HG02973 (cell line): ENCODE measurements around the gene SH3RF1.
A peak's percentile ranks its signal among the peaks of the same experiment; 100 is the strongest.

ENCODE experiments used
- ATAC-seq: cut with Tn5 transposase; IDR thresholded peaks from one replicate; pipeline ENCODE4 v1.9.1; 2021; ENCODE audit warnings: moderate library complexity; ENCODE audit not compliant: unreplicated experiment

SH3RF1 gene

DNA sequence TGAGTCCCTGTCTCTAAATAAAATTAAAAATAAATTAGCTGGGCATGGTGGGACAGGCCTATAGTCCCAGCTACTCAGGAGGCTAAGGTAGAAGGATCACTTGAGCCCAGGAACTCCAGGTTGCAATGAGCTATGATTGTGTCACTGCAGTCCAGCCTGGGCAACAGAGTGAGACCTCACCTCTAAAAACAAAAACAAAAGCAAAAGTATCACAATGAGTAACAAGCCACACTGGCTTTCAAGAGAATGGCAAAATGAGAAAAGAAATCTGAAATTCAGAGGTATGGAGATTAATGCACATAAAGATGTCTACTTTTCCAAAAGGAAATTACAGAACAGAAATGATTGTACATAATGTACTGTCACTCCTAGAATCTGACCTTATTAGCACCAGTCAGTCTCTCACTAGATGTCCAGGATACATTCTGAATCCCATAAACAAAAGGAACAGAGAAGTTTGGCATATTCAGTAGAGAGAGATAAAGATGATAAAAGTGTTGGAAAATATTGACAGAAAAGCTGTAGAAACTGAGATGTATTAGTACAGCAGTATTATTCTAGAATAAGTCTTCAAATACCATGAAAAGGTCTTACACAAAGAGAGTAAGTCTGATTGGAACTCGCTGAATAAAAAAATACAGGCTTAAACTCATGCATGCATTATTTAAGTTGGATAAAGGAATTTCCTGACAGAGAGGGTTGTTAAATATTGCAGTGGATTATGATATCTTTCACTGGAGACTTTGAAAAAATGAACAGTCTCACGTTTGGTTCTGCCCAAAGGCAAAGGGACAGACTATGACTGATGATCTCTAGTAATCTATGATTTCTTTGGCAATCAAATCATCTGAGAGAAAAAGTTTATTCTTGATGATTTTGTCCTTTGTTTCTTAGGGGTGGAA, 102.5 kb downstream of the SH3RF1 start:
- peak; percentile 96 for ATAC-seq

DNA sequence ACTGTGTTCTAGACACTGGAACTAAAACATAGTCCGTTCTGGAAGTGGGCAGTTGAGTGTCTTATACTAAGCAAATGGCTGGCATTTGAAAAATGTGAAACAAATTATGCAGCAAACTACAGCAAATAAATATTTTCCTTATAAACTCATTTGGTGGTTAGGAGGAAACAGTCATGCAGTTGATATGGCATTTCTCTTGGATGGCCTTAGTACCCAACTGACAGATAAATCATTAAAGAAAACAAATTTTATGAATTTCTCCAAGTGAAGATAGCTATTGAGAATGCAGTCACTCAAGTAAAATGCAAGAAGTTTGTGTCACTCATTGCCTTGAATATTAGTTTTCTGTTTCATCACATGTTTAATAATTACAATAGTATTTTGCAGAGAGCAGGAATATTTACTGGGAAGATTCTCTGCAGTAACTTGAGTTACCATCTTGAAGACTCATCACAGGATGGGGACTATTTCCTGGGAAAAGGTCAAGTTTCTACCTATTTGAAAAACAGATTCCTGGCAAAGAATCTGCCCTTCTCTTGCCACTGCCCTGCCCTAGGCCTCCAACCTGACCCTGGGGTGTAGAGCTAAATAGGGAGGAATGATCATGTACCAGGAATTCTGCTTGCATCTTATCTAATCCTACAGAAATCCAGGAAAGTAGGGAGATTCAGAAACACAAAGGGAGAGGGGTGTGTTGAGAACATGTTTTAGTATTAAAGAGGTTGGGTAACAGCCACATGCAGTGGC, 105.9 kb downstream of the SH3RF1 start:
- ATAC-seq: no peak

GRCh38 chr4:169163947-169164668, 106.6 kb downstream of the SH3RF1 start:
- ATAC-seq: no peak

GRCh38 chr4:169163495-169163894, 107.3 kb downstream of the SH3RF1 start:
- ATAC-seq: no peak

- ATAC-seq: no peak
Observed at GRCh38 chr4:169160825-169161224, 109.9 kb downstream of the SH3RF1 start.

- ATAC-seq: no peak
Observed at GRCh38 chr4:169159624-169160171, 111.1 kb downstream of the SH3RF1 start.

DNA sequence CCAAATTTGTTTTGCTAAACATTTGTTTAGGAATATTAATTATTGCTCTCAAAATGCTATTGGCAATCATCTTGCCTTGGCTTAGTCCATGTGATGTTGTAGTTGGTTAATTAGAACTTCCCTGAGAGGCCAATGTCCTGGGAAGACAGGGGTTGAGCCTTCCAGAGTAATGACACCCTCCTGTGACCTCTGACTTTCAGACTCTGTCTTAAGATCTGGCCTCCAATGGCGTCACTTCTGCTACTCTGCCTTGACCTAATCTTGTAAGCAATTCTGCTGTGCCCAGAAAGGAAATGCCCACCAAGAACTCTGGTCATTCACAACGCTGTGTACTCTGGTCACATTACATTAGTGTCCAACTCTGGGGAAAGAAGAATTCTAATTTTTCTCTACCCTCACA, 111.9 kb downstream of the SH3RF1 start:
- ATAC-seq: no peak

GRCh38 chr4:169158046-169158445, 112.7 kb downstream of the SH3RF1 start:
- no peak for ATAC-seq

GRCh38 chr4:169156392-169156791, 114.4 kb downstream of the SH3RF1 start:
- ATAC-seq: no peak

DNA sequence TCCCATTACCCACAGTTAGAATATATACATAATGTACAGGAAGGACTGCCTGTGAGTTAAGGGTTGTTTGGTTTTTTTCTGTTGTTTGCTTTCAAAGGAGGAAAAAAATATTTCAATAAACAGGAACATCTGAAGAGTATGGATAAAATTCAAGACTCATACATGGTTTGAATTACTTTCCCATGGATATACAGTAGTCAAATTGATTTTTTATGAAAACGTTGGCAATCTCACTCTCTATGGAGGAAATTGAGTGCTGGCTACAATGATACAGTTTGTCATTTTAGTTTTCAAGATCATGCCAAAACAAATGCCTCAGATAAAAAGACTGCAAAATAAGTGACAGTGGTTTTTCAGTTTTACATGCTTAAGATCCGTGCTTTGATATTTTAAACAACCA, 116.6 kb downstream of the SH3RF1 start:
- ATAC-seq: no peak

DNA sequence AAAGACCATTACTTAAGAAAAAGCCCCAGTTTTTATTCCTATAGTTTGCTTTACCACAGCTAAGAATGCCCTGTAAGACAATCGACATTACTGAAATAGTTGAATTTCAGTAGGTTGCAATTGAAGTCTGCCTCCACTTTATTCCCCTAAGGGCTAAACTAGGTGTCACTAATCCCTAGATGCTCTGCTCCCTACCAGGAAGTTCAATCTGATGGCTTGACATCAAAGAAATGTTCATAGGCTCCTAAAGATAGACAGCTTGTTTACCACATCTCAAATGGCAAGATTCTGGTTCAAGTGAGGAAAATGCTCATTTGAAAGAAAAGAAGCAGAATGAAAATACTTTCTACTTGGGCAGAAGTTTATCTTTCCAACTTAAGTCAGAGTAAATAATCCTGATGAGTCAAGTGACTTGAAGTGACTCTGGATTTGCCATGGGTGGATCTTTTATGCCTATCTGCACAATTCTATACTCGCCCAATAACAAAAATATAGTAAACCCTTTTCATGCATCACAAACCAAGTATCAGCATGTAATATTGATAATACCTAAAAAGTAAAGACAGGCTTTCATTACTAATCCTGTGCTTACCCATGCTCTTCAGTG, 117.2 kb downstream of the SH3RF1 start:
- no peak for ATAC-seq

GRCh38 chr4:169152899-169153298, 117.9 kb downstream of the SH3RF1 start:
- no peak for ATAC-seq

DNA sequence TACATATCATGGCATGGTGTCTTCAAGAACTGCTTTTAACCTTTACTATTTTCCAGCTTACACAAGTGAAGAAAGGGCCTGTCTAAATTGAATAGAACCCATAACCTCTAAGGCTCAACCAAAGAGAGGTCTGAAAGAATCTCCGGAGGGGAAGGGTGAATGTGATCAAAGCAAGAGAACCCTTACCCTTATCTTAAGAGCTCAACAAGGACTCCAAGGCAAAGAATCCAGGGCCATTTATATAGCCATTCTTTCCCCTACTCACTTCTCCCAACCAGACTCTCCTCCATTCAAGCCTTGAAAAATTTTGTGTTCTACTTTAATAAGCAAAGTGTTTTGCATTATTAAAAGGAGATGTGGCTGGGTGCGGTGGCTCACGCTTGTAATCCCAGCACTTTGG, 118.7 kb downstream of the SH3RF1 start:
- ATAC-seq: no peak

GRCh38 chr4:169151671-169152070, 119.1 kb downstream of the SH3RF1 start:
- no peak for ATAC-seq

- no peak for ATAC-seq
Observed at GRCh38 chr4:169150806-169151205, 120.0 kb downstream of the SH3RF1 start.

GRCh38 chr4:169148885-169149284, 121.9 kb downstream of the SH3RF1 start:
- ATAC-seq: no peak

DNA sequence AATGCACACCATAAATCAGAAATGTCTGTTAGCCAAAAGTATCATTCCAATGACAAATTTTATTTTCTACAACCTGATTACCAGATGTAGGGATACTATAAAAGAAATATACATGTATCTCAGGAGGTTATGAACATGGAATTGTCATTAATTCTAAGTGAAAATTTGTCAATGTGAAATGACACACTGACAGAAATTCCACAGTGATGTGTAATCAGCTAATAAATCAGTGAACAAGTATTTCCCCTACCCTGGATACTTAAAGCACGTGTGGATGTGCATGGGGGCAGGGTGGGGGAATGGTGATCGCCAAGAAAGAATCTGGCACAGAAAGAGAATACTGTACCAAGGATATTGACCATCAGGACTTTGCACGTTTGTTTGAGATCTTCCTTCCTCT, 123.6 kb downstream of the SH3RF1 start:
- ATAC-seq: no peak

- no peak for ATAC-seq
Observed at GRCh38 chr4:169144061-169144600, 126.6 kb downstream of the SH3RF1 start.

DNA sequence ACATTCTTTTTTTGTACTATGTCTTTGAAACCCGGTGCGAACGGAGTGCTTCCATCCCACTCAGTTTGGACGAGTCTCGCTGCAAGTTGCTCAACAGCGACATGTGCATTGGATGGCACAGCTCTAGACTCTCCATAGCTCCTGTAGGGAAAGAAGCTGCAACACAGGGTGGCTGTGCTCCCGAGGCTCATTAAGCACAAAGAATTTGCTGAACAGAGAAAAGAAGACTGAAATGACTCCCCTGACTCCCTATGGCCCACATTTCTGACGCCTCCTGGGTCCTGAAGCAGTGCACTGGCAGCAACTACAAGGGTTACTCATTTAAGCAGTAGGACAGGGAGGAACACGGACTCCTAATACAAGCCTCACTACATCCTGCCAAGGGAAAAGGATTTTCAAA, 127.4 kb downstream of the SH3RF1 start:
- ATAC-seq: no peak

DNA sequence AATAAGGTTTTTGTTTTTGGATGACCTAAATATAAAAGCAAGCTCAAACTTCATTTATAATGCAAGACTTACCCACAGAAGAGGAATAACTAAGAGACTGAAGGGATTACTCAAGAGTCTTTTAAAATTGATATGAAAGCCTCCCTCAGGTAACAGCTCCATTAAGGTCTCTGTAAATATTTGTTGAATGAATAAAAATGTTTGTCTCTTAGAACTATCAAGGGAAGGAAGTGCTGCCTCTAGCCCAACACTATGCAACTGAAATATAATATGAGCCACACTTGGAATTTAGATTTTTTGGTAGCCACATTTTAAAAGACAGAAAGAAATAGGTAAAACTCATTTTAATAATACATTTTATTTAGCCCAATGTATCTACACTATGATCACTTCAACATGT, 127.8 kb downstream of the SH3RF1 start:
- ATAC-seq: no peak

GRCh38 chr4:169142391-169142790, 128.4 kb downstream of the SH3RF1 start:
- ATAC-seq: no peak
